Right kidney (tissue), 1 donor: ENCODE measurements around the gene ZNF202.
A peak's percentile ranks its signal among the peaks of the same experiment; 100 is the strongest.
"Not testable (repeated sequence)": the region's sequence is repeated elsewhere in the genome, so short reads cannot be mapped to it uniquely, and the experiment has no call there.

Experiments
- DNase-seq: peaks from one replicate; pipeline ENCODE4 v3.0.0-alpha.2; 2016

ZNF202 gene

DNA sequence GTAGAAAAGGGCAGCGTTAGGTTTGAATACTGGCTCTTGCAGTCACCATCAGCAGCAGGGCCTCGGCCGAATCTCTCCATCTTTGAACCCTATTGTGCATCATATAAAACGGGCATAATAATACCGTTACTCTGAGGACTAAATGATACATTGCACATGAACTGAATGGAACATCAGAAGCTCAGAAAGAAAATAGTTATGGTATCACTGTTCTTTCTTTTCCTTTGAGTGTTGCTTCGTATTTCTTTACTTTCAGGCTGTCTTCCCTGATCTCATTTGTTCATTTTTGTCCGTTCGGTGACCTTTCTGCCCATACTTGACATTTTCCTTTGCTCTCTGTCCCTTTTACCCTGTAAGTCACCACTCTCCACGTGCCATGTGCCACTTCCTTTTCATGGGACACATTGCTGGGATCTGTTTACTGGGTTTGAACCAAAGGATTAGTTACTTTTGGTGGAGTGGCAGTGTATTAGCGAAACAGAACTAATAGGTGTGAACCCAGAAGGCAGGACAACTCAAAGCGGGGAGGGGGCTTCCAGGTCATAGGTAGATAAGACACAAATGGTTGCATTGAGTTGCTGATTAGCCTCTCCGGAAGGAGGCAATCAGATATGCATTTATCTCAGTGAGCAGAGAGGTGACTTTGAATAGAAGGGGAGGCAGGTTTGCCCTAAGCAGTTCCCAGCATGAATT, 717 bp upstream of the ZNF202 start:
- DNase-seq, result no peak

DNA sequence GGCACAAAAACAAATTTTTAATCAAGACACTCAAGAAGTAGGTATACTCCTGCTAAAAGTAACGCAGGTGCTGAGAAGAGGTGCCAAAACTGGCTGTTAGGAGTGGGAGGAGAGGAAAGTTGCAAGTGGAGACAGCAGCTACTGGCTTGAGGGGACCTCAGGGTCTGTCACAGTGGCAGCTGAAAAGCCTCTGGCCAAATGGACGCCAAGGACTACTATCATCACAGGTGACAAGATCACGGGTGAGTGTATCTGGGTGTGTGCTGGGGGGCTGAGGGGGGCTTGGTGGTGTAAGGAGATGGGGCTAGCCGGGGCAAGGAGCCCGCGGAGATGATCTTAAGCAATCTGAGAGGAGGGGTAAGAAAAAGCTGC, 687 bp downstream of the ZNF202 start:
- no peak for DNase-seq

DNA sequence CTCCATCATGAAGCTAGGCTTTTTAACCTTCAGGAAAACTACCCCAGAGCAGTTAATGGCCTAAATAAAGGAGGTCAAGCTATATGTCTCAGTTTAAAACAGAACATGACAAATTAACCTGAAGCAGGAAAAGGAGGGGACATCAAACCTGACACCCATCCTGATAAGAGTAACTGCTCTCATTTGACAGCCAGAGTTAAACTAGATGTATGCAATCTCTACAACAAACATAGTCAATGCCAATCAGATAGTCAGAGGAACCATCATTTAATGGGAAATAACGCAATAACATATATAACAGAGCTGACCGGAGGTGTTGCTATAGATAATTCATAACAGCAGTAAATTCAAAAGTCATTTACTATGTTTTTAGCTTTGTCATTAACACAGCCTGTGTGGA, 3.1 kb downstream of the ZNF202 start:
- DNase-seq, result no peak

DNA sequence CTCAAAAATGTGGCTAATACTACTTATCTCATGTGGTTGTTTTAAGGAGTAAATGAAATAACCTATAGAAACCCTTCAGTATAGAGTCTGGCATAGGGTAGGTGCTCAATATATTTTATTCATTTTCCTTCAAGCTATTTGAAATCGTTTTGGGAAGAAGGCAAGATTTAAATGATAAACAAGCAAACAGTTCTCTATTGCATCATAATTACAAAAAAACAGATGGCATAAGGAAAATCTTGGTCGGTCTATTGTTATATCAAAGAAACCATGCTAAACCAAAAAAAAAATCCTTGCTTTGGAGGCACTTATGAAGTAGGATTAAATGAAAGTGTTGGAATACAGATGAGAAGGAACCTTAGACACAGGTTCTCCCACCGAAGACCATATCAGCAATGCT, 4.7 kb downstream of the ZNF202 start:
- no peak for DNase-seq

DNA sequence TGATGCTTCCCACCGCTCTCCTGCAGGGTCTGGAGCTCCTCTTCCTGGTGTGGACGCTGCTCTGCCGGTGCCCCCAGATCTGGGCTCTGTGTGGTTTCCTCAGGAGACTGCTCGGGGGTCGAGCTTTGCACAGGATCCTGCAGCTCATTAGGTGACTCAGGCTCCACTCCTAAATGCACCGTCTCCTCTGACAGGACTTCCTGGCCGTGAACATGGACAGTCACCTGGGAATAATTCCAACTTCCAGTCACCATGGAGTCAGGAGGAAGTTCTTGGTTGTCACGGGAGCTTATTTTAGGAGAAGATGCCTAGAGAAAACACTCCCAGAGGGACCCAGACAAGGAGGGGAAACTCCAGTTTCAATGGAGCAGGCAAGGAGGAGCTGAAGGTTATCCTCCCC, 11.9 kb downstream of the ZNF202 start:
- DNase-seq, result no peak

DNA sequence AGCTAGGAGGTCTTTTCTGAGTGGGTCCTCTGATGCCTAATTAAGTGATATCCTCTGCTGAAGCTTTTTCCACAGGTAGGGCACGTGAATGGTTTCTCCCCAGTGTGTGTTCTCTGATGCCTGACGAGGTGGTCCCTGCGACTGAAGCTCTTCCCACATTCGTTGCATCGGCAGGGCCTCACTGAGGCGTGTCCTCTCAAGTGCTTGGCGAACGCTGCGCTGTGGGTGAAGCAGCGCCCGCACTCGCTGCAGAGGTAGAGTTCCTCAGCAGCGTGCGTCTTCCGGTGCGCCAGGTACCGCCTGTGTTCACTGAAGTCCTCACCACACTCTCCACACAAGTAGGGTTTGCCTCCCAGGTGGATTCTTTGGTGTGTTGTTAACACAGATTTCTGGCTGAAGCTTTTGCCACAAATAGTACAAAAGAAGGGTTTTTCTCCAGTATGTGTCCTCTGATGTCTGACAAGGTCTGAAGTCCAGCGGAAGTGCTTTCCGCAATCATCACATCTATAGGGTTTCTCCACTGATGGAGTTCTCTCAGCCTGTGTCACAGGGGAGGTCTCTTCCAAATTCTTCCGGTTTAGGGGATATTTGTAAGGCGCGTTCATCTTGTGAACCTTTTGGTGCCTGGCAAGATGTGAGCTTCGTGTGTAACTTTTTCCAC, 15.3 kb downstream of the ZNF202 start:
- DNase-seq, result no peak

DNA sequence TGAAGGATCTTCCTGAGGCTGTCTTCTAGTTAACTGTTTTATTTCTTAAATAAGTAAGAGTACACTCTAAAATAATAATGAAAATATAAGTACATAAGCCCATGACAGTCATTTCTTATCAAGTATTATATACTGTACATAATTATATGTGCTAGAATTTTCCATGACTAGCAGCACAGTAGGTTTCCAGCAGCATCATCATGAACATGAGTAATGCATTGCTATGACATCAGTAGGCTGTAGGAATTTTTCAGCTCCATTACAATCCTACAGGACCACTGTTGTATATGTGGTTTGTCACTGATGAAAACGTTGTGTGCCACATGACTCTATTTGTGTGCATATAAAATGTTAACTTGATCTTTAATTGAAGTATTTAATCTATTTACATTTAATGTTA, 22.0 kb downstream of the ZNF202 start:
- DNase-seq, result no peak

DNA sequence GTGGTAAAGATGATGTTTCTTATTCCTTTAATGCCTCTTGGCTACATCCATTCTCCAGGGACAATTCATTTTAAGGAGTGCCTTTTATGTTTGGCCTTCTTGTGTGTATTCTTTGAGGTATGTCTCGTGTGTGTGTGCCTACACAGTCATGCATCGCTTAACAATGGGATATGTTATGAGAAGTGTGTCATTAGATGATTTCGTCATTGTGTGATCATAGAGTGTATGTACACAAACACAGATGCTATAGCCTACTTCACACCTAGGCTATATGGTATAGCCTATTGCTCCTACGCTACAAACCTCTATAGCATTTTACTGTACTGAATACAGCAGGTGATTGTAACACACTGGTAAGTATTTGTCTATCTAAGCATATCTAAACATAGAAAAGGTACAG, 23.0 kb downstream of the ZNF202 start:
- no peak for DNase-seq

DNA sequence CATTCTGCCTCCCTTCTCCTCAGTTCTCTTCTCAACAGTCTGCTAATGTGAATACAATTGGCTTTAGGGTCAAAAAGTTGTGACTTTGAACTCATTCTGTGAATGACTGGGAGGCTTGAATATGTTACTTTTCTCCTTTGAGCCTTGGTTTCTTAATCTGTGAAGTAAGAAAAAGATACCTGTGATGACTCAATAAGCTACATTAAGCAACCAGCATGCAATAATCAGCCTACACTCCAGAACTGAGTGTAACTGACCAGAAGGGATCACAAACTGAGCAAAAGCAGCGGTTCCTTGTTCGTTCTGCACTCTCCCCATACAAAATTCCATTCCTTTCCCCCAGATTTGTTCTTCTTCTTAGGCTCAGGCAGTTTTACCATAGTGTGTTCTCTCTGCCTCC, 23.4 kb downstream of the ZNF202 start:
- no peak for DNase-seq

DNA sequence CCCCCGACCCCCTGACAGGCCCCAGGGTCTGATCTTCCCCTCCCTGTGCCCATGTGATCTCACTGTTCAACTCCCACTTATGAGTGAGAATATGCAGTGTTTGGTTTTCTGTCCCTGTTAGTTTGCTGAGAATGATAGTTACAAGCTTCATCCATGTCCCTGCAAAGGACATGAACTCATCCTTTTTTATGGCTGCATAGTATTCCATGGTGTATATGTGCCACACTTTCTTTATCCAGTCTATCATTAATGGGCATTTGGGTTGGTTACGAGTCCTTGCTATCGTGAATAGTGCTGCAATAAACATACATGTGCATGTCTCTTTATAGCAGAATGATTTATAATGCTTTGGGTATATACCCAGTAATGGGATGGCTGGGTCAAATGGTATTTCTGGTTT, 28.8 kb downstream of the ZNF202 start:
- not testable (repeated sequence) for DNase-seq

DNA sequence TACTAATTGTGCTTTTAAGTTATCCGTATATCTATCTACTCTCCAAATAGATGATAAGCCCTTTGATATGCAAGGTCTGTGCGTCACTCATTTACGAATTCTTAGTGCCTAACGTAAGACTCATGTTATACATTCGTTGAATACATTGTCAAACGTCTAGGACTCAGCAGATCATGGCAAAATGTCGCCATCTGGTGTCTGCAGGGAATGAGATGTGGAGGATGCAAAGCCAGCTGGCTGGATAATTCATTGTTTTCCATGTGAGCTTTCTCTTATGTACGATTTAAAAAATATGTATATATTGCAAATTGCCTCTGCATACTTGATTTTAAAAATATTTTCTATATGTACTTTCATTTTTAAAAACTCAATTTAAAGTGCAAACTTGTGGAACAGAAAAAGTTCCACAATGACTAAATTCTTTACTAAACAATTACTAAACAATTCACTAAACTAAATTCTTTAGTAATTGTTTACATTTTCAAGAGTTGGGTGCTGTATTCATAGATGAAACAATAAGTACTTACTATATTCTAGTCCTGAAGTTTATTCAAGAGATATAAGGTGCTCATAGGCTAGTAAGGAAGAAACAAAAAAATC, 33.8 kb downstream of the ZNF202 start:
- DNase-seq, result peak; percentile 14

DNA sequence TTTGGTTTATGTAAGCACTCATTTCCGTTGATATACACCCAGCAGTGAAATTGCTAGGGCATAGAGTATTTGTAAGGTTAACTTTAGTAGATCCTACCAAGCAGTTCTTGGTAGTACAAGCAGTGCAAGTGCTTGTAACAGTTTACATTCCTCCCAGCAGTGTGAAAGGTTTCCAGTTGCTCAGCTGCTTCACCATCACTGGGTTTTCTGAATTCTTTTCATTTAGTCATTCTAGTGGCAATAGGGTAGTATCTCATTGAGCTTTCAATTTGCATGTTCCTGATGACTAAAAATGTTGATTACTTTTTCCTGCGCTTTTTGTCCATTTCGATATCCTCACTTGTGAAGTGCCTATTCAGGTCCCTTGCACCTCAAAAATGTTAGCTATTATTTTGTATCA, 34.3 kb downstream of the ZNF202 start:
- DNase-seq, result no peak

DNA sequence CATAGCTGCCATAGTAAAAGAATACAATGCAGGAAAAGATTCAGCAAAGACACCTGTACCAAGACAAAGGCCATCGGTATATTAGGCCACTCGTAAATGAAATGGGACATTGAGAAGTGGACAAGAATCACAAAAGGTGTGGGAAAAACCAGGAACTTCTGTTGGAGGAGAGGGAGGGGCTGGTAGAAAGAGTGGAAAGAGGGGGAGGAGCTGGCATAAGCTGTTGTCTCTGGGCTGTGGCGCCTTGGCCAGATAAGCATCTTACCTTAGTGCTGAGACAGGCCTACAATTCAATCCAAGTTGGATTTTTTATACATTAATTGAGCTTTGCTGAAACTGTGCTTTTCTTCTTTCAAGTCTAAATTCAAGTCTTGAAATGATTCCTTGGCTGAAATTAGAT, 37.1 kb downstream of the ZNF202 start:
- DNase-seq, result no peak

DNA sequence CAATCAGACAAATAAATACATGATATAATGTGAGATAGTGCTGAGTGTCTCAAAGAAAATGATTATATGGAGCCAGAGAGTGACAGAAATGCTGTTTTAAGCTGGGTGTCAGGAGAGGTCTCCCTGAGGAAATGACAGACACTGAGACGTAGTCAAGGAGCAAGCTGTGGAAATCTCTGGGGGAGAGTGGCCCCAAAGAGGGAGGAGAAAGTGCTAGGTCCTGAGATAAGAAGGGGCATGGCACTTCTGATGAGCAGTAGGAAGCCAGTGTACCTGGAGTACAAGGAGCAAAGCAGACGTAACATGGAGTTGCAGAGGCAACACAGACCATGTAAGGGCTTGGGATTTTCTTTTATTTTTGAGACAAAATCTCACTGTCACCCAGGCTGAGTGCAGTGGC, 38.8 kb downstream of the ZNF202 start:
- no peak for DNase-seq

DNA sequence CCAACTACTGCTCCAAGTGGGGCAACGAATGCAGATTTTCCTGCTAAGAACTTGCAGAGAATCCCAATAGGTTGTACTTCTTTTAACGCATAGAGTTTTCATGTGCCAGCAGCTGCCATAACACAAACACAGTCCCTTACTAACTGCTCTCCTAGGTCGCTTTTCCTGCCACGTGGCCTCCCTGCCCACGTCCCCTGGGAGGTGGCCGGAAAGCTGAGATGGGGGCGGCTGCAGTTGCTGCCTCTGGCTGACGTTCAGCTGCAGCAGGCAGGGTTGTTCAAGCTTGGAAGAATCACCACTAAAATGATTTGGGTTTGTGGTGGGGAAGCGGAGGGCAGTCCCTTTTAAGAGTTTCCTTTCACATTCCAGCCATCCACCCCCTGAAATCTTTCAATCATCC, 39.3 kb downstream of the ZNF202 start:
- no peak for DNase-seq

DNA sequence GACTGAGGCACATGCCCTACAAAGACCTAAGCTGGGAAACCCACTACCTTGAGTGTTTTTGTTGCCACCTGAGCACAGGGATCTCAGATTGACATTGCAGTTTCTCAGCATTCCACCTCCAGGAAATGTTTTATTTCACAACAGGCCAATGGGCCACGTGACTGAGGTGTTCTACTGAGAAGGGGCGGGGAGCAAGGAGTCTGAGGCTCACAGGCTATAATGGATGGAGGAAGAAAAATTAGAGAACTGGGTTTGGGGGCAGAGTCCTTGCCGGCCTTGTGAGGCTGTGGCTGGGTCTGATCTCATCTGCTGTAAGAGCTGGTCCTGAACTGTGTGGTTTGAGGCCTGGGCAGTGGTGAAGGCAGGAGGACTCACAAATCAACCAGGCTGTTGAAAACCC, 40.7 kb downstream of the ZNF202 start:
- DNase-seq, result no peak

DNA sequence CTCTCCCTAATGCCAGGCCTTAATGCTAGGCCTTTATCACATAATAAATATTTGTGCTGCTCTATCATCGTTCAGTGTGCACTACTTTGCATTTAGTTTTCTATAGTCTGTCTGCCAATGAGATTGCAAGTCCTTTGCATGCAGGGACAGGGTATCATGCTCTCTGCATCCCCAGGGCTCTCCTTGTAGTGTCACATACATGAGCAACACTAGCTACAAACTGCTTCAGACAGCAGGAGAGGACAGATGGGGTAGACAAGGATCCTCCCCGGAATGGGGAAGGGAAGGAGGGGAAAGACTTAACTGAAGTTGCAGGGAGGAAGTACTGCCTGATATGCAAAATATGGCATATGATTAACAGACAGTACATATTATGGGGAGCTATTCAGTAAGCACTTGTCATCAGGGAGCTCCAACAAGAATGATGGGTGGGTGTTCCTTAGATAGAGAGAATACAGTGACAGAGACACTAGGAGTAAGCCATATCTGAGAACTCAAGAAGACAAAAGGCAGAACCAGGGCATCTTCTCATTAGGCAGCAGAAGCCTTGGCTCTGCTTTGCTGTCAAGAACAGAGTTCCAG, 42.8 kb downstream of the ZNF202 start:
- no peak for DNase-seq

DNA sequence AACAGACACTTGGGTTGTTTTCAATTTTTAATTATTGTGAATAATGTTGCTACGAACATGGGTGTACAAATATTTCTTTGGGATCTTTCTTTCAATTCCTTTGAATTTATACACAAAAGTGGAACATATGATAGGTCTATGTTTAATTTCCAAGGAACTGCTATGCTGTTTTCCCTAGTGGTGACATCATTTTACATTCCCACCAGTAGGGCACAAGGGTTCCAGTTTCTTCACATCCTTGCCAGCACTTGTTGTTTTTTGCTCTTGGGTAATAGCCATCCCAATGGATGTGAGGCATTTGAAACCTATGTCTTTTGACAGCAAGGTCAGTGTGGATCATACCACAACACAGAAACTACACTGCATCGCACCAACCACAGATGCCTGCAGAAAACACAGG, 45.3 kb downstream of the ZNF202 start:
- DNase-seq, result no peak

DNA sequence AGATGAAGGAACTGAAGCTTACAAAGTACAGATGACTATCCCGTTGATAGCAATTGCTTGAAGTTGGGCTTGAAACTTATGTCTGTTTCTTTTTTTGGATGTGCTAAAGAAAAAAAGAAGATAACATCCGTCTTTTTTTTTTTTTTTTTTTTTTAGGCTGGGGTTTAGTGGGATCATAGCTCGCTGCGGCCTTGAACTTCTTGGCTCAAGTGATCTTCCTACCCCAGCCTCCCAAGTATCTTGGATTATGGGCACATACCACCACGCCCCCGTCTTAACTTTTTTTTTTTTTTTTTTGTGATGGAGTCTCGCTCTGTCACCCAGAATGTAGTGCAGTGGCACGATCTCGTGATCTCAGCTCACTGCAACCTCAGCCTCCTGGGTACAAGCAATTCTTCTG, 46.2 kb downstream of the ZNF202 start:
- DNase-seq, result no peak

DNA sequence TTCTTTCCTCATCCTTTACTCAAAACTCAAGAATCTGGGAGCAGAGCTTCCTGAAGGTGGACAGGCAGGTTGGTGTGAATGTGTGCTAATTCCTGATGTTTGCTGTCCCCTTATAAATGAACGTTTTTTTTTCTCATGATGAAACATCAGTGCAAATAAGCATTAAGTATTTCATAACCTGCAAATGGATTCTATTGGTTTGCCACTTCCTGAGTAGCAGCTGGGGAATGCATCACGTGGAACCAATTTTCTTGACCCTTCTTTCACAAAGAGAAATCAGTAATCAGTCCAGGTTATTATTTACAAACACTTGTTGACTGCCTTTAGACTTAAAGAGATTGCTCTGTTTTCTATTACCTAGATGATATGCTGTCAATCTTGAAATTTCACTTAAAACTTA, 46.9 kb downstream of the ZNF202 start:
- DNase-seq, result no peak

DNA sequence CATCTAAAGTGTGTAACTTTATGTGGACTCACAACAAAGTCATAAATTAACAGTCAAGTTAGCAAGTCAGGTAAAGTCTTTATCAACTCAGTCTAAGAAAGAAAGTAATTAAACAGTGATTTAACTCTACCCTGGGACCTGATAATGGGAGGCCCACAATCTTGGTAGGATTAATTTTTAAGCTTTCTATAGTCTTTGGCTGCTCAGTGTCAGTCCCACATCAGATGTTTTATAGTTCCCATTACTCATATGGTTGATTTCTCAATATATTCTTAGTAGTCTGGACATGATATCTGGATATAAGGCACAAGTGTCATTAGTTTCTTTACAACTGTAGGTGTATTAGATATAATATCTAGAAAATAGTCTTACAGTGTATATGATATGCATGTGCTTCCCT, 48.5 kb downstream of the ZNF202 start:
- DNase-seq, result no peak

DNA sequence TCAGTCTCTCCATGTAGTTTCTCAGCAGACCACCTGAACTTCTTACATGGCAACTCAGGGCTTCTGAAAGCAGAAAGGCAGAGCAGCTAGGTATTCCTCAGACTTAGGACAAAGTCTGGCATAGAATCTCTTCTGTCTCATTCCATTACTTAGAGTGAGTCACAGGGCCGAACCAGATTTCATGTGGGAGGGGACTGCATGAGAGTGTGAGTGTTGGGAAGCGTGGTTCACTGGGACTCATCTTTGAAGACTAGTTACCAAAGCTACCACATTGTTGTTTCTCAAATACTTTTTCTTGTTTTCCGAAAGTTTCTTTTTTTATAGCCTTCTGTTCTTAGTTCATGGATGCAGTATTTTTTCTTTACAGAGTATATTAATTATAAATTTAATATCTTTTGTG, 51.0 kb downstream of the ZNF202 start:
- DNase-seq, result no peak

DNA sequence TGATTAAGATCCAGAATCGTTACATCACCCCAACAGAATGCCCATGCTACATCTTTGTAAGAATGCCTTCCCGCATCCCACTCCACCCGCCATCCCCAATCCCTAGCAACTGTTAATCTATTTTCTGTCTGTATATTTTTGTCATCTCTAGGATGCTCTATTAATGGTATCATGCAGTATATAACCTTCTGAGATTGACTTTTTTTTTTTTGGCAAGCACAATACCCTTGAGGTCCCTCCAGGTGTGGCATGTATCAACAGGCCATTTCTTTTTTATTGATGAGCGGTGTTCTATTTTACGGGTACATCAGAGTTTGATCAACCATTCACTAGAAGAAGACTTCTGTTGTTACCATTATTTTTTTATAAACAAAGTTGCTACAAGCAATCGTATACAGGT, 56.9 kb downstream of the ZNF202 start:
- DNase-seq, result no peak
